Fibroblast of lung (primary cell): ENCODE data around the gene ITM2A. TPM values are rescaled to one million over a fixed set of nuclear protein-coding genes. Genes with fewer than 3 reads are reported as not detected.

Experiments used
- DNase-seq, 2 donors: peaks; one replicate each; pipeline versions ENCODE4 v3.0.0 to v3.0.0-alpha.2; 2010; ENCODE audit warnings: low read depth in 2 of 2
- H2AFZ ChIP-seq: 2 replicates; pipeline ENCODE4 v1.5.1; 2012; ENCODE audit warnings: low read length, control low read depth, inconsistent platforms
- H3K27ac ChIP-seq: 2 replicates; pipeline ENCODE4 v1.5.1; 2011; ENCODE audit warnings: low read length, control low read depth; ENCODE audit not compliant: insufficient read depth
- H3K27me3 ChIP-seq: 2 replicates; pipeline ENCODE4 v1.5.1; 2011; ENCODE audit warnings: mild to moderate bottlenecking, low read length; ENCODE audit not compliant: control insufficient read depth, insufficient read depth
- H3K36me3 ChIP-seq: 2 replicates; pipeline ENCODE4 v1.5.1; 2011; ENCODE audit warnings: low read length; ENCODE audit not compliant: control insufficient read depth, insufficient read depth
- H3K4me1 ChIP-seq: 2 replicates; pipeline ENCODE4 v1.5.1; 2011; ENCODE audit warnings: low read length; ENCODE audit not compliant: control insufficient read depth, insufficient read depth; ENCODE audit errors: extremely low read depth
- H3K4me2 ChIP-seq: 2 replicates; pipeline ENCODE4 v1.5.1; 2011; ENCODE audit warnings: low read length, control low read depth; ENCODE audit not compliant: insufficient read depth; ENCODE audit errors: extremely low read depth
- H3K4me3 ChIP-seq, 4 experiments: fragments of 200-600 bp in 1 of 4; sonication (generic) in 1 of 4; replicated peaks in 1 of 4; 2 replicates each; pipeline ENCODE4 v1.5.1; 2011 to 2016; ENCODE audit warnings: low read length in 4 of 4, low read depth in 3 of 4, mild to moderate bottlenecking in 3 of 4, control low read depth in 2 of 4, inconsistent platforms in 1 of 4, mixed read lengths in 1 of 4; ENCODE audit not compliant: insufficient read depth in 1 of 4; ENCODE audit errors: control extremely low read depth in 1 of 4
- H3K79me2 ChIP-seq: 2 replicates; pipeline ENCODE4 v1.5.1; 2012; ENCODE audit warnings: mild to moderate bottlenecking, low read length, inconsistent platforms; ENCODE audit not compliant: control insufficient read depth, insufficient read depth
- H3K9ac ChIP-seq: 2 replicates; pipeline ENCODE4 v1.5.1; 2011; ENCODE audit warnings: mild to moderate bottlenecking, low read length, control low read depth; ENCODE audit not compliant: insufficient read depth
- H3K9me3 ChIP-seq: 2 replicates; pipeline ENCODE4 v1.5.1; 2012; ENCODE audit warnings: low read depth, low read length; ENCODE audit not compliant: control insufficient read depth, insufficient read depth
- H4K20me1 ChIP-seq: 2 replicates; pipeline ENCODE4 v1.5.1; 2011; ENCODE audit warnings: low read length; ENCODE audit not compliant: control insufficient read depth, insufficient read depth; ENCODE audit errors: extremely low read depth
- EZH2 ChIP-seq: IDR thresholded peaks from 2 replicates; pipeline ENCODE4 v1.5.1; 2012; ENCODE audit warnings: low read length, control low read depth, mild to moderate bottlenecking; ENCODE audit errors: missing control alignments
- polyA minus RNA-seq: library from RNA; depleted of rRNA, polyadenylated mRNA; stranded (reverse); fragments of >200 nt; gene quantifications from 2 replicates; pipeline ENCODE4 v1.2.3, GENCODE V29; 2011; ENCODE audit warnings: low replicate concordance
- polyA plus RNA-seq, 2 donors: library from polyadenylated mRNA; depleted of rRNA in 1 of 2; stranded (reverse) in 1 of 2; unstranded in 1 of 2; fragments of >200 nt; gene quantifications; 2 replicates each; pipeline ENCODE4 v1.2.1, GENCODE V29; 2011 to 2012; ENCODE audit warnings: missing spikeins in 1 of 2
- total RNA-seq: library from RNA; depleted of rRNA; stranded (reverse); fragments of >200 nt; gene quantifications from 2 replicates; pipeline ENCODE4 v1.2.1, GENCODE V29; 2014
- TF ChIP-seq, protein P1 (sequence below), 2 donors: IDR thresholded peaks in 1 of 2; conservative IDR thresholded peaks in 1 of 2; 1 replicate in 1 of 2; 2 replicates in 1 of 2; pipeline ENCODE4 v1.5.1; 2011 to 2012; ENCODE audit warnings: low read length in 2 of 2, control low read depth in 1 of 2, inconsistent platforms in 1 of 2, low read depth in 1 of 2, mild to moderate bottlenecking in 1 of 2

The ITM2A gene
- under 0.01 and 0.17 TPM in 2 replicates for total RNA-seq
- 0.22 and 0.50 TPM in 2 replicates for polyA plus RNA-seq
- polyA plus RNA-seq (2012): 0.31 and 0.41 TPM in 2 replicates
- polyA minus RNA-seq: not detected in 2 replicates

DNA sequence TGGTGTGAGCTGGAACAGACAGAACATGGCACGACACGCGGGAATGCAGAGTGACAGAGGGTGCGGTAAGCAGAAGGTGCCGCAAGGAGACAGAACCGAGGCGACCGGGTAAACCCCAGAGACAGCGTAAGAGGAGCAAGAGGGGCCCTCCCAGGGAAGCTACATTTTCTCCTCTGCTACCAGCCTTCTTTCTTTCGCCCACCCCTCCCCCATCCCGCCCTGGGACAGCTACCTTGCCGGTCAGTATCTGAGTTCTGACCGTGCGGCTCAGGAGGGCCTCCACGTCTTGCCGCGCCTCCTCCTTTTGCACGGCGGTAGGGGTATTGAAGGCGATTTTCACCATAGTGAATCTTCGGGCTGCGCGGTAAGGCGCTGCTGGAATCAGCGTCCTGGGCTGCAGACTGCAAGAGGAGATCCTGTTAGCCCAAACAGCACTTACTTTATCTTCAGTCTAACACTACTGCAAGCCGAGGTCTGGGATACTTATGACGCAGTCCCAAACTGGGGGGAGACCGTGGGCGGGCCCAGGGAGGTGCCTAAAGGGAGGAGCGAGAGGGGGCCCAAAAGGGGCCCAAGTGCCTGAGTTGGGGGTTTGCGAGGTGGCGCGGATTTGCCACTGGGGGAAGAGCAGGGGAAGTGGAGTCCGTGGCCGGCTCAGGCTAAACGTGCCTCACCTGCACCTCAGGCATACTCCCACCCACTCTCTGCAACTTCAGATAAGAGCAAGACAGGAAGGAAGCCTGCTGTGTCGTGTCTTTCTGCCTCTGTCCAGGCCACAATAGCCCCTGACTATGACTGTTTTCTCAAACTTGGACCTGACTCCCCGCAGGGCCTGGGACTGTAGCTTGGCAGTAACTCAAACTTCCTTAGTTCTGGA lies at the start of gene ITM2A:
ITM2A (minus strand) TSS at position 462 of the 877 bp plus-strand sequence; CDS start at position 343, 119 bp downstream.
- no peak within 1 kb of the TSS for H2AFZ ChIP-seq
- TF ChIP-seq EZH2: no peak
- TF ChIP-seq, protein P1, sequence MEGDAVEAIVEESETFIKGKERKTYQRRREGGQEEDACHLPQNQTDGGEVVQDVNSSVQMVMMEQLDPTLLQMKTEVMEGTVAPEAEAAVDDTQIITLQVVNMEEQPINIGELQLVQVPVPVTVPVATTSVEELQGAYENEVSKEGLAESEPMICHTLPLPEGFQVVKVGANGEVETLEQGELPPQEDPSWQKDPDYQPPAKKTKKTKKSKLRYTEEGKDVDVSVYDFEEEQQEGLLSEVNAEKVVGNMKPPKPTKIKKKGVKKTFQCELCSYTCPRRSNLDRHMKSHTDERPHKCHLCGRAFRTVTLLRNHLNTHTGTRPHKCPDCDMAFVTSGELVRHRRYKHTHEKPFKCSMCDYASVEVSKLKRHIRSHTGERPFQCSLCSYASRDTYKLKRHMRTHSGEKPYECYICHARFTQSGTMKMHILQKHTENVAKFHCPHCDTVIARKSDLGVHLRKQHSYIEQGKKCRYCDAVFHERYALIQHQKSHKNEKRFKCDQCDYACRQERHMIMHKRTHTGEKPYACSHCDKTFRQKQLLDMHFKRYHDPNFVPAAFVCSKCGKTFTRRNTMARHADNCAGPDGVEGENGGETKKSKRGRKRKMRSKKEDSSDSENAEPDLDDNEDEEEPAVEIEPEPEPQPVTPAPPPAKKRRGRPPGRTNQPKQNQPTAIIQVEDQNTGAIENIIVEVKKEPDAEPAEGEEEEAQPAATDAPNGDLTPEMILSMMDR (conservative IDR thresholded peaks at IDR 0.05 in 1 of 2, IDR thresholded peaks at IDR 0.05 in 1 of 2; ENCODE audit: low read depth in 1 of 2, low read length in 2 of 2): no peak
- no peak within 1 kb of the TSS for H3K27ac ChIP-seq

DNA sequence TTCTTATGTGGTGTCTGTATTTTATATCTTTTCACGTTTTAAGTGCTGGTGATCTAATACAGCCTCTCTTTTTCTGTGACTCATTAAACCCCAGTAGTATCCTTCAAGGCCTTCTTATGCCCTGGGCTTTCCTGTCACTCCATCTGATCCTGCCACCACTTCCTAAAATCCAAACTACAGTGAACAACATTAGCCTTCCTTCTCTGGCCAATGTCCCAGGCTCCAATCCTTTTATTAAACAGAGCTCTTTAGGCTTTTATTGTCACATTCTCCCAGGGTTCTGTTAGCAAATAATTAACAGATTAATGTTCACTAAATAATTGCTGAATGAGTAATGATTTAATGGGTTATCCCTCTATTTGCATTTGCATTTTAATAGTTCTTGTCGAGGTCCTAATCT lies 47.9 kb upstream of the ITM2A start:
- no peaks in the 10 kb centered on the region for H3K27me3 ChIP-seq
- H3K79me2 ChIP-seq: no peaks in the 10 kb centered on the region
- H4K20me1 ChIP-seq: no peaks in the 10 kb centered on the region
- TF ChIP-seq EZH2: no peak
- TF ChIP-seq, protein P1 (conservative IDR thresholded peaks at IDR 0.05 in 1 of 2, IDR thresholded peaks at IDR 0.05 in 1 of 2; ENCODE audit: low read depth in 1 of 2, low read length in 2 of 2): no peak
- no peak overlapping the region for H3K9ac ChIP-seq
- DNase-seq: no peak
- H3K9me3 ChIP-seq: no peaks in the 10 kb centered on the region
- no peaks in the 10 kb centered on the region for H3K4me1 ChIP-seq
- no peak overlapping the region for H2AFZ ChIP-seq
- H3K4me2 ChIP-seq: no peak overlapping the region
- no peaks in the 10 kb centered on the region for H3K36me3 ChIP-seq
- H3K4me3 ChIP-seq: no peak overlapping the region
- H3K27ac ChIP-seq: no peak overlapping the region

More for the DNA sequence above, at the start of gene ITM2A:
- Histone ChIP-seq H3K9ac (no peak within 1 kb of the TSS), H3K27me3 (no peaks in the 10 kb centered on the region), H3K4me2 (no peak within 1 kb of the TSS), H3K79me2 (no peaks in the 10 kb centered on the region), H3K36me3 (no peaks in the 10 kb centered on the region), H3K4me1 (no peaks in the 10 kb centered on the region), H4K20me1 (no peaks in the 10 kb centered on the region), H3K9me3 (no peaks in the 10 kb centered on the region), H3K4me3 (no peak within 1 kb of the TSS)
- DNase-seq: no peak

DNA sequence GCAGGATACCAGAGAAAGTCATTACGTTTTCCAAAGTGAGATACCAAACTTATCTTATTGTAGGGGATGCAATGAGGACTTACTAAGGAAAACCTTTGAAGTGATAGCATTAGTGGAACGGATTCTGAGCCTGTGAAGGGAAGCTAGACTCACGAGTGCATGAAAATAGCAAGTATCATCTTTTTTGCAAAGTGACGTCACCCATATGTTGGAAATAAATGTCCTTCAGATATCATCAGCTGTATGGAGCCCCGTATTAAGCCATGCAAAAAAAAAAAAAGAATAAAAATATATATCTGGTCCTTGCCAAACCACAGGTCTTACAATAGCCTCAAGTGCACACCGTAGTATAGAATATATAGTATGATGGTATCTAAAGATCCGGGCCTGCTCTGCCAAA lies 46.8 kb upstream of the ITM2A start:
- Histone ChIP-seq H3K4me2 (no peak overlapping the region), H3K36me3 (no peaks in the 10 kb centered on the region), H3K4me1 (no peaks in the 10 kb centered on the region), H3K27me3 (no peaks in the 10 kb centered on the region), H4K20me1 (no peaks in the 10 kb centered on the region), H2AFZ (no peak overlapping the region), H3K27ac (no peak overlapping the region), H3K9ac (no peak overlapping the region), H3K4me3 (no peak overlapping the region), H3K79me2 (no peaks in the 10 kb centered on the region), H3K9me3 (no peaks in the 10 kb centered on the region)
- no peak for DNase-seq
- TF ChIP-seq EZH2: no peak
- TF ChIP-seq, protein P1 (conservative IDR thresholded peaks at IDR 0.05 in 1 of 2, IDR thresholded peaks at IDR 0.05 in 1 of 2; ENCODE audit: low read depth in 1 of 2, low read length in 2 of 2): no peak
